Lung (tissue), 12 donors: ENCODE data around the gene INTS11. TPM values are rescaled to one million over a fixed set of nuclear protein-coding genes. Genes with fewer than 3 reads are reported as not detected.

Source experiments
- ATAC-seq: fragments of 200-7000 bp; cut with Tn5 transposase; one replicate; pipeline ENCODE4 v1.9.1; 2020; ENCODE audit warnings: moderate number of reproducible peaks; ENCODE audit not compliant: insufficient read depth, low FRiP score
- DNase-seq, 3 donors: peaks; one replicate each; pipeline ENCODE4 v3.0.0-alpha.2; 2013 to 2017
- H3K27ac ChIP-seq, 2 donors: one replicate each; pipeline ENCODE4 v1.5.1; 2013; ENCODE audit warnings: mild to moderate bottlenecking in 2 of 2, moderate library complexity in 2 of 2, control low read depth in 1 of 2, inconsistent platforms in 1 of 2, low read depth in 1 of 2, low read length in 1 of 2
- H3K27me3 ChIP-seq, 3 donors: one replicate each; pipeline ENCODE4 v1.5.1; 2013; ENCODE audit warnings: low read length in 2 of 3; ENCODE audit not compliant: control insufficient read depth in 3 of 3, insufficient read depth in 3 of 3
- H3K36me3 ChIP-seq, 4 donors: one replicate each; pipeline ENCODE4 v1.5.1; 2013; ENCODE audit warnings: low read length in 4 of 4, mild to moderate bottlenecking in 1 of 4, moderate library complexity in 1 of 4; ENCODE audit not compliant: control insufficient read depth in 4 of 4, insufficient read depth in 4 of 4
- H3K4me1 ChIP-seq, 5 donors: one replicate each; pipeline ENCODE4 v1.5.1; 2013; ENCODE audit warnings: low read length in 5 of 5, mild to moderate bottlenecking in 2 of 5, moderate library complexity in 1 of 5; ENCODE audit not compliant: control insufficient read depth in 5 of 5, insufficient read depth in 5 of 5
- H3K4me3 ChIP-seq: one replicate; pipeline ENCODE4 v1.5.1; 2013; ENCODE audit warnings: mild to moderate bottlenecking, control low read depth, moderate library complexity
- H3K9ac ChIP-seq, 2 donors: one replicate each; pipeline ENCODE4 v1.5.1; 2013; ENCODE audit warnings: low read length in 2 of 2, control low read depth in 1 of 2; ENCODE audit not compliant: insufficient read depth in 1 of 2
- H3K9me3 ChIP-seq, 4 donors: one replicate each; pipeline ENCODE4 v1.5.1; 2013; ENCODE audit warnings: low read length in 3 of 4, mild to moderate bottlenecking in 1 of 4, moderate library complexity in 1 of 4; ENCODE audit not compliant: control insufficient read depth in 4 of 4, insufficient read depth in 3 of 4
- CTCF ChIP-seq: IDR thresholded peaks from 2 replicates; pipeline ENCODE4 v1.5.1; 2012; ENCODE audit warnings: mild to moderate bottlenecking; ENCODE audit errors: control extremely low read depth, extremely low read depth
- WGBS, 2 donors: extraction: QIAGEN DNeasy Blood & Tissue Kit; methylation state at CpG; one replicate each; pipeline ENCODE4 v1.1.7; 2013; 5-methylcytosine and 5-hydroxymethylcytosine counted together
- polyA plus RNA-seq, 2 donors: library from polyadenylated mRNA; stranded (reverse); fragments of 200-250 nt; gene quantifications; one replicate each; pipeline ENCODE4 v1.2.1, GENCODE V29; 2013
- total RNA-seq, 2 donors: library from RNA; depleted of rRNA in 1 of 2; stranded (reverse); fragments of >200 nt in 1 of 2; gene quantifications; one replicate each; pipeline ENCODE4 v1.2.1, GENCODE V29; 2014 to 2021
- donor health status: control.
- donor health status: control.
- donor health status: Bipolar disorder and iron deficiency.
- donor health status: healthy.
- donor health status: DM: yes; HTN: yes; CAD: no.

Gene INTS11
- total and polyA plus RNA-seq, 4 donors, result 89.8 to 130 (median 96.7) TPM

GRCh38 chr1:1365875-1366698 lies 41.6 kb upstream of the INTS11 start:
- no peaks in the 10 kb centered on the region for H3K9me3 ChIP-seq
- H3K27me3 ChIP-seq, result no peaks in the 10 kb centered on the region
- no peak overlapping the region for H3K27ac ChIP-seq
- TF ChIP-seq CTCF, result no peak
- DNase-seq (no peak), ATAC-seq (no peak)
- H3K4me1 ChIP-seq, result peaks cover 0 to 10% (median 0%) of the 10 kb centered on the region in 5 donors
- WGBS, 2 donors, result 84 to 85% methylated on average over 10 of the region's 10 CpGs
- no peak overlapping the region for H3K9ac ChIP-seq
- no peak overlapping the region for H3K4me3 ChIP-seq
- H3K36me3 ChIP-seq, result no peaks in the 10 kb centered on the region

- no peak for DNase-seq
- H3K4me3 ChIP-seq, result no peak overlapping the region
- no peak overlapping the region for H3K27ac ChIP-seq
- 82 to 84% methylated on average over 14 of the region's 14 CpGs for WGBS, 2 donors
- no peak for TF ChIP-seq CTCF
- peaks cover 0 to 26% (median 11%) of the 10 kb centered on the region in 5 donors for H3K4me1 ChIP-seq
- peaks cover 0 to 4% (median 0%) of the 10 kb centered on the region in 3 donors for H3K27me3 ChIP-seq
- no peak overlapping the region for H3K9ac ChIP-seq
- no peaks in the 10 kb centered on the region for H3K36me3 ChIP-seq
- peaks cover 0 to 3% (median 0%) of the 10 kb centered on the region in 4 donors for H3K9me3 ChIP-seq
- ATAC-seq, result no peak
These were observed 39.8 kb upstream of the INTS11 start for GRCh38 chr1:1364266-1364665.

GRCh38 chr1:1361982-1362423 lies 37.5 kb upstream of the INTS11 start:
- H3K27ac ChIP-seq, result peak overlapping the region in 1 of 2 donors; percentile 61
- H3K4me1 ChIP-seq, result peaks cover 0 to 36% (median 11%) of the 10 kb centered on the region in 5 donors
- H3K9ac ChIP-seq, result peak overlapping the region in 1 of 2 donors; percentile 19
- peaks cover 0 to 4% (median 0%) of the 10 kb centered on the region in 3 donors for H3K27me3 ChIP-seq
- DNase-seq (peak; percentile 80 to 85 (median 81)), ATAC-seq (no peak)
- no peak overlapping the region for H3K4me3 ChIP-seq
- no peaks in the 10 kb centered on the region for H3K36me3 ChIP-seq
- 26 to 28% methylated on average over 13 of the region's 13 CpGs for WGBS, 2 donors
- no peak for TF ChIP-seq CTCF
- H3K9me3 ChIP-seq, result peaks cover 0 to 3% (median 0%) of the 10 kb centered on the region in 4 donors
